ENCODE results near the gene SLBP. TPM values are rescaled to one million over a fixed set of nuclear protein-coding genes. Genes with fewer than 3 reads are reported as not detected.

Gene SLBP
- total and polyA plus RNA-seq, 3 donors from 2014 or later: 118 to 173 (median 137) TPM

DNA sequence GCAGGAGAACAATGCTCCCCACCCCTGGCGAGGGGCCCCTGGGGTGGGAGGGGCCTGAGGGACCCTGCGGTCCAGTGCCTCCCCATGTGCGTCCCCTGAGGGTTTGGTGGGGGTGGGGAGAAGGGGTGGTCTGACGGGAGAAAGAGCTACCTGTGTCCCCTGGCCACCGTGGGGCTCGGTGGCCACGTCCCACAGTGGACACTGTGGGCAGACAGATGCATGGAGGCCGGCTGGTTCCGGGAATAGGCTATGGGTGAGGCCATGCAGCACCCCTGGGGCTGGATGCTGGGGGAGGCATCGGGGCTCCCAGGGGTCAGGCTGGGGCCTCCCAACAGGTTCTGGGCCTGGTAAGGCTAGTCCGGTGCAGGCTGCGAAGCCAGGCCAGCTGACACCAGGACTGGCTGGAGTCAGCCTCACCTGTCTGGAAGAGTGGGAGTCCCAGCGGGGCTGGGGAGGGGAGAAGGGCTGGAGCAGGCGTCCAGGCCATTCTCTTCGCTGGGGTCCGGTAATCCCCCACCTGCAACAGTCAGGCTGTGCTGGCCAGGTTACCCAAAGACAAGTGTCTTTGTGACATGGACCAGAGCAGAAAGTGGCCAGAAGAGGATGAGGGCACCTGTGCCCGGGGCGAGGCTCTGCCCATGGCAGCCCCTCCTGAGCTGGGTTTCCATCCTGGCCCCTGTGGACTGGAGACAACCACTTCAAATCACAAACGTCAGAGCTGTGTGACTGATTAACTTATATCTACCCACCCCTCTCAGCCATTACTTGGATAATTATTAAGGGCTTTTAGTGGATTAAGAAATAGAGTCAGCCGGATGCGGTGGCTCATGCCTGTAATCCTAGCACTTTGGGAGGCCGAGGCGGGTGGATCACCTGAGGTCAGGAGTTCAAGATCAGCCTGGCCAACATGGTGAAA lies 26.6 kb downstream of the SLBP start:
- H3K36me3 ChIP-seq (ENCODE audit: low read depth, missing control alignments): no peaks in the 10 kb centered on the region
- H3K27me3 ChIP-seq: no peaks in the 10 kb centered on the region
- no peak for DNase-seq
- WGBS, 2 donors: 52 to 67% methylated on average over 18 to 19 of the region's 23 CpGs
- TF ChIP-seq, protein P1, sequence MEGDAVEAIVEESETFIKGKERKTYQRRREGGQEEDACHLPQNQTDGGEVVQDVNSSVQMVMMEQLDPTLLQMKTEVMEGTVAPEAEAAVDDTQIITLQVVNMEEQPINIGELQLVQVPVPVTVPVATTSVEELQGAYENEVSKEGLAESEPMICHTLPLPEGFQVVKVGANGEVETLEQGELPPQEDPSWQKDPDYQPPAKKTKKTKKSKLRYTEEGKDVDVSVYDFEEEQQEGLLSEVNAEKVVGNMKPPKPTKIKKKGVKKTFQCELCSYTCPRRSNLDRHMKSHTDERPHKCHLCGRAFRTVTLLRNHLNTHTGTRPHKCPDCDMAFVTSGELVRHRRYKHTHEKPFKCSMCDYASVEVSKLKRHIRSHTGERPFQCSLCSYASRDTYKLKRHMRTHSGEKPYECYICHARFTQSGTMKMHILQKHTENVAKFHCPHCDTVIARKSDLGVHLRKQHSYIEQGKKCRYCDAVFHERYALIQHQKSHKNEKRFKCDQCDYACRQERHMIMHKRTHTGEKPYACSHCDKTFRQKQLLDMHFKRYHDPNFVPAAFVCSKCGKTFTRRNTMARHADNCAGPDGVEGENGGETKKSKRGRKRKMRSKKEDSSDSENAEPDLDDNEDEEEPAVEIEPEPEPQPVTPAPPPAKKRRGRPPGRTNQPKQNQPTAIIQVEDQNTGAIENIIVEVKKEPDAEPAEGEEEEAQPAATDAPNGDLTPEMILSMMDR (IDR thresholded peaks at IDR 0.05): no peak
- TF ChIP-seq POLR2A (IDR thresholded peaks at IDR 0.05): no peak
- peak overlapping the region; percentile 57 to 71 for H3K4me3 ChIP-seq
- intact Hi-C loops (cut with DNase I; ENCODE audit: low total_unique reads): no loop called here
- no peaks in the 10 kb centered on the region for H3K9me3 ChIP-seq
- no peak overlapping the region for H3K27ac ChIP-seq
- no peaks in the 10 kb centered on the region for H3K4me1 ChIP-seq

DNA sequence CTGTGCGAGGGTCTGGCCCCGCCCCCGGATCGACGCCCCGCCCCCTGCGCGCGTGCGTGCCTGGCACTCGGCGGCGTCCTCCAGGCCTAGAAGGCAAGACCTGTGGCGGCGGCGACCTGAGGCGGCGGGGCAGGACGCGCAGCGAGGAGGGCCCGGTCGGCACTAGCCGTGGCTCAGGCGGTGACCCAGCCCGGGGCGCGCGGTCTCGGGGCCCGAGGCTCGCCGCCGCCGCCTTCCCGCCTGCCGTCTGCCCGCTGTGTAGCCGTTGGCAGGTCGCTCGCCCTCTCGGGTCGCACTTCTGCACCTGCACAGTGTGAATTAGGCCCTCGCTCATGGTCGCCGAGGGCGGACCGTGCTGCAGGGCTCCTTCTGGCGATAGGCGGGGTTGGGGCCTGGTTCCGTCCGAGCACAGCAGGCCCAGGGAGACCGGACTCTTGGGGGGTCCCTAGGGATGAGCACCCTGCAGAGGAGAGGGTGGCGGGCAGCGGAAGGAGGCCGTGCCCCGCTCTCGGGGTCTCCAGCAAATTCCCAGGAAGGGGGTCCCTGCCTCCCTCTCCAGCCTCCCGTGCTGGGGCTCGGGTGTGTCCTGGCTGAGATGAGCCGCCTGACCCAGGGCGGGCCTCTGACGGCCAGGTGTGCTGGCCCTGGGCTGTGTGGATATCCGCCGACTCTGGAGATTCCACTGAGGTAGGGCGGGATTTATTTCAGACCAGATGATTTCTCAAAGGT lies 27.4 kb downstream of the SLBP start:
- WGBS, 2 donors: 47% methylated on average over 45 of the region's 66 CpGs; no CpG with 5 or more reads in 1 of the 2 donors
- Histone ChIP-seq H3K4me1 (no peaks in the 10 kb centered on the region), H3K9me3 (no peaks in the 10 kb centered on the region), H3K27ac (peak overlapping the region; percentile 33 to 77), H3K27me3 (no peaks in the 10 kb centered on the region), H3K36me3 (ENCODE audit: low read depth, missing control alignments) (no peaks in the 10 kb centered on the region), H3K4me3 (peak overlapping the region; percentile 57 to 71)
- no peak for TF ChIP-seq POLR2A (IDR thresholded peaks at IDR 0.05)
- TF ChIP-seq, protein P1 (IDR thresholded peaks at IDR 0.05): no peak
- DNase-seq: peak; percentile 94
- intact Hi-C loops (cut with DNase I; ENCODE audit: low total_unique reads): no loop called here

DNA sequence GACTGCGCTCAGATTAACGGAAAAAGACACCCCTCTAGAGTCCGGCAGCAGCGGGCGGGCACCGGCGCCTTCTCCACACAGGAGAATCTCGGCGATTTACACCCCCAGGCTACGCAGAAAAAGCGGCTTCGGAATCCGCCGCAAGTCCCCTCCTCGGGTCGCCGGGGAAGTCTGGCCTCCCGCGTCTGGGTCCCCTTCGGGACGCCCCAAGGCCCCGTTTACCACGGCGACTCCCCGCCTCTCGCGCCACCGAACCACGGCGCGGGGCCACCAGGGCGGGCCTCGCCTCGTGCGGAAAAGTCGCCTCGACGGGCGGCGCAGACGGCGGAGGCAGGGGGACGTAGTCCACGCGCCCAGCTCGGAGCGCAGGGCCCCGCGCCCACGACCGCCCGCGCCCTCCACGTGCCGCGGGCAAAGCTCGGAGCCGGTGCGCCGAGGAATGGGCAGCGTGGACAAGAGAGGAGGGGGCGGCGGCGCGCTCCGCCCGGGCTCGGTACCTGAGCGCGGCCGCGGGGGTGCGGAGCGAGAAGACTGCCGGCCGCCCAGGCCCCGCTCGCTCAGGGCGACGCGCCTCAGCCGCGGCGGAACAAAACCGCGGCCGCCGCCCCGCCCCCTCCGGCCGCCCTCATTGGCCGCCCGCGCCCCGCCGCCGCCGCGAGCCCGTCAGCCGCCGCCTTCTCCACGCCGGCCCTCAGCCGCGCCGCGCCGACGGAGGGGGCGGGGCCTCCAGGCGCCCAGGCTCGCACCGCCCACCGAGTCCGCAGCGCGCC lies 28.2 kb downstream of the SLBP start, which contains the start of gene FAM53A:
FAM53A (minus strand) TSS at position 578 of the 770 bp plus-strand sequence. CDS start 15,572 bp downstream, outside the sequence.
- Histone ChIP-seq H3K4me1 (no peaks in the 10 kb centered on the region), H3K9me3 (no peaks in the 10 kb centered on the region), H3K27me3 (no peaks in the 10 kb centered on the region), H3K4me3 (peak within 1 kb of the TSS; percentile 59 to 71), H3K27ac (peak within 1 kb of the TSS; percentile 46 to 87), H3K36me3 (ENCODE audit: low read depth, missing control alignments) (no peaks in the 10 kb centered on the region)
- no peak for TF ChIP-seq POLR2A (IDR thresholded peaks at IDR 0.05)
- TF ChIP-seq, protein P1 (IDR thresholded peaks at IDR 0.05): no peak
- peak; percentile 21 for DNase-seq
- 0 to 1% methylated on average over 9 to 73 of the region's 118 CpGs for WGBS, 2 donors
- intact Hi-C loops (cut with DNase I; ENCODE audit: low total_unique reads): no loop called here

DNA sequence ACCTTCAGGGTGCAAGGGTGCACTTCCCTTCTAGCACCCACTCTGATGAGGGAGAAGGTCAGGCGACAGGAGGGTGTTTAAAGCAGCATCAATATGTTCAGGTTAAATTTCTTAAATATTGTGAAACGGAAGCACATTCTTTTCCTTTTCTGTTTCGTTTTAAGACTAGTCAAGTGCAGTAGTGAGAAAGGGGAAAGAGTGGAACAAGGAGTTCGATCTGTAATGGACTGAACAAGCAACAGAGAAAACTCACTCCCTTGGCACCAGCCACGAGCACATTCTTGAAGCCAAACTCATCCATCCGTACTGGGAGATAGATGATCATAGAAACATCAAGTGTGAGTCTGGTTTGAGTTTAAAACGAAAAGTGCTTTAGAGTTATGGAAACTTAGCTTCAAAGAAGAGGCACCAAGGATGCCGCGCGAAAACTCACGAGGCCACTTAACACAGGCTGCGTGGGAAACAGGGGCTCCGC lies 28.8 kb downstream of the SLBP start:
- peak; percentile 60 for DNase-seq
- WGBS, 2 donors: 2 to 3% methylated on average over 13 of the region's 13 CpGs
- intact Hi-C loops (cut with DNase I; ENCODE audit: low total_unique reads): no loop called here

More for the DNA sequence above, 28.8 kb downstream of the SLBP start:
- Histone ChIP-seq H3K9me3 (no peaks in the 10 kb centered on the region), H3K27me3 (no peaks in the 10 kb centered on the region), H3K4me3 (peak overlapping the region; percentile 59 to 71), H3K27ac (peak overlapping the region; percentile 46 to 87), H3K36me3 (ENCODE audit: low read depth, missing control alignments) (no peaks in the 10 kb centered on the region), H3K4me1 (no peaks in the 10 kb centered on the region)
- TF ChIP-seq POLR2A (IDR thresholded peaks at IDR 0.05): no peak
